Inflammatory macrophage (primary cell): ENCODE measurements around the gene BAG3.

ENCODE experiments used
- DNase-seq, 2 donors: peaks; one replicate each; pipeline ENCODE4 v3.0.0-alpha.2; 2020 to 2022

BAG3 gene

DNA sequence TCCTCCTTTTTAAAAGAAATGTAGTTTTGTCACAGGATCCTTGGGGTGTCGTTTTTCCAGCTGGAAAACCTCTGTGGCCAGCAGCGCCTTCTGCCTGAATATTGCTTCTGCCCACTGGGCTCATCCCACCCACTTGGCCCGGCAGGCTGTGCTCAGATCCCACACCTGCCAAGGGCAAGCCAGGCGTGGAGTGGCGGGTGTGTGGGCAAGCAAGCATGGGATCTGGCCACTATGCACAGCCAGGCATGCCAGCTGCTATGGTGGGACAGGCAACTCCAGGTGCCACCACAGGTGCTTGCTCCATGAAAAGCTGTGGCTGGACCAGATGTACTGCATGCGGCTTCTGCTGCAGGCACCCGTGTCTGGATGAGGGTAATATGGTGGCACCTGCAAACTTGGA lies 43.4 kb downstream of the BAG3 start:
- no peak for DNase-seq

DNA sequence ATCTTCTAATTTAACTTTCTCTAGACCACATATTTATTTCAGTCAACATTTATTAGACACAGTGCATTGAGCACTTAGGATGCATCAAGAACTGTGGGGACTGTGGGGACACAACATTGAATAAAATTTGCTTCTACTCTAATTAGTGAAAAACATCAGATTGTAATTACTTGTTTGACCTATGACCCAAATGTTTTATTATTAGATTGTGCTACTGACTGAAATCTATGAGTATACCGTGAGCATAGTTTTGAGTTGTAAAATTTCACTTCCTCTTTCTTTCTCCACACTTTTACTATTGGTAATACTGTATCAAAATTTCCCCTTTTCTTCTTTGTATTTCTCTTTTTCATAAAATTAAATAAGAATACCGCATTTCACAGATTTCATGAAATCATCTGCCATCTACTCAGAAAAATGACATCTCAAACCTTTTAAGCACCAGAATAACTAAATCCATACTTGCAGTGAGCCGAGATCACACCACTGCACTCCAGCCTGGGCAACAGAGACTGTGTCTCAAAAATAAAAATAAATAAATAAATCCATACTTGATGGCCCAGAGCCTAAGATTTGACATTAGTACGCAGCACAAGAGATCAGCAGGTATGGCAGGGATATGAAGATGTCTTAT lies 49.3 kb downstream of the BAG3 start:
- peak; percentile 23 to 87 for DNase-seq

- DNase-seq, result no peak
Observed at GRCh38 chr10:119701861-119702260, 50.7 kb downstream of the BAG3 start.

GRCh38 chr10:119702583-119702982 lies 51.4 kb downstream of the BAG3 start:
- peak; percentile 63 to 65 for DNase-seq

DNA sequence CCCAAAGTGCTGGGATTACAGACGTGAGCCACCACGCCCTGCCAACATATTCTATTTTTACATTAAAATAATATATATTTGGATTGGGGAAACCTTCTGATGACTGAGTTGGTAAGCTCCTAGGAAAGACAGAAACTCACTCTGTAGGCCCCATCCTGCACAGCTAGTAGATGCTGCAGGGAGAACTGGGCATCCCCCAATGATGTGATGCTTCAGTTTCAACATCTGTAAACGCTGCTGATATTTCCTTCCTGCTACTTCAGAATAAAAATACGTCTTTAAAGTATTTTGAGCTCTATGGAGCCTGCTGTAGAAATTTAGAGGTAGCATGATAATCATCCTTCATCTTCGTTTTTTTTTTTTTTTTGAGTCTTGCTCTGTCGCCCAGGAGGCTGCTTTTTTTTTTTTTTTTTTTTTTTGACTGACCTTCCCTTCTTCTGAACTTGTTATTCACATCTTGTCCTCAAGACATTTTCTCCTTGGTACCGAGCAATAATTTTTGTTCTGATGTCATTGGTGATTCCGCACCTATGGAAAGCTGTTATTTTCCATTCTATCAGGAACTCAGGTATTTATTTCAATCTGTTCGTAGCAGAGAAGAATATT lies 52.8 kb downstream of the BAG3 start:
- peak; percentile 39 to 59 for DNase-seq

DNA sequence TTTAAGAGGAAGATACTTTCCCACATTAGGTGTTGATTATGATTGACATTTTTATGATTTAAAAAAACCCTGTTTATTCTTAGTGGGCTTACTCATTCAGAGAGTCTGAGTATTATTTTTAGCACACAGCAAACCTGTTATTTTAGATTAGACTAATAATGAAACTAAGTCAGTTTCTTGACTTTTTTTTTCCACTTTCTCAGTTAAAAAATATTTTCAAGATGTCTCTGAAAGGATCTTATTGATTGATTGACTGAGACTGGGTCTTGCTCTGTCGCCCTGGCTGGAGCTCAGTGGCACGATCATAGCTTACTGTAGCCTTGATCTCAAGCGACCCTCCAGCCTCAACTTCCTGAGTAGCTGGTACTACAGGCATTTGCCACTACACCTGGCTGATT lies 54.3 kb downstream of the BAG3 start:
- DNase-seq, result no peak

DNA sequence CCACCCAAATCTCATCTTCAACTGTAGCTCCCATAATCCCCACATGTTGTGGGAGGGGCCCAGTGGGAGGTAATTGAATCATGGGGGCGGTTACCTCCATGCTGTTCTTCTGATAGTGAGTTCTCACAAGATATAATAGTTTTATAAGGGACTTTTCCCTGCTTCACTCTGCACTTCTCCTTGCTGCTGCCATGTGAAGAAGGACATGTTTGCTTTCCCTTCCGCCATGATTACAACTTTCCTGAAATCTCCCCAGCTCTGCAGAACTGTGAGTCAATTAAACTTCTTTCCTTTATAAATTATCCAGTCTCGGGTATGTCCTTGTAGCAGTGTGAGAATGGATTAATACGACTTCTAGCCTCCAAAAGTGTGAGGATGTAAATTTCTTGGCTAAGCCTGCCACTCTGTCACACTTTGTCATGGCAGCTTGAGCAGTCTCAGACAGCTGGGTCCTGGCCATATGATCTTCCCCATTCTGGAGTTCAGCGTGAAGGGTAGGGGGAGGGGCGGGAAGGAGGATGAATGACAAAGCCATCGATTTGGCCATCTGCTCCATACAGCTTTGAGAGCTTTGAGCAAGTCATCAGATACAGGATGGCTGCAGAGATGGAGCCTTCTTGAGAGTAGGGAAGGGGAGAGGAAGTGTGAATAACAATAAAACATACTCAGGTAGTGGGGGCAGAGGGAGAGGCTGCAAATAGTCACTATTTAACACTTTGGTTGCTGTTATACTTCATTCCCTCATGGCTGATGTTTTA lies 55.5 kb downstream of the BAG3 start:
- DNase-seq, result no peak

DNA sequence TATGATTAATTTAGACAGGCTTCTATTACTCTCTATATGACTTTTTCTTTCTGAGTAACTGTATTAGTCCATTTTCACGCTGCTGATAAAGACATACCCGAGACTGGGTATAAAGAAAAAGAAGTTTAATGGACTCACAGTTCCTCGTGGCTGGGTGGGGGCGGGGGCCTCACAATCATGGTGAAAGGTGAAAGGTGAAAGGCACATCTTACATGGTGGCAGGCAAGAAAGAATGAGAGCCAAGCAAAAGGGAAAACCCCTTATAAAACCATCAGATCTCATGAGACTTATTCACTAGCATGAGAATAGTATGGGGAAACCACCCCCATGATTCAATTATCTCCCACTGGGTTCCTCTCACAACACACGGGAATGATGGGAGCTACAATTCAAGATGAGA lies 56.2 kb downstream of the BAG3 start:
- DNase-seq, result peak in 1 of 2 donors; percentile 34

- DNase-seq, result peak in 1 of 2 donors; percentile 24
Observed at GRCh38 chr10:119710935-119711334, 59.8 kb downstream of the BAG3 start.

- no peak for DNase-seq
Observed at GRCh38 chr10:119713744-119714483, 62.7 kb downstream of the BAG3 start.

- no peak for DNase-seq
Observed at GRCh38 chr10:119714484-119714816, 63.3 kb downstream of the BAG3 start.

DNA sequence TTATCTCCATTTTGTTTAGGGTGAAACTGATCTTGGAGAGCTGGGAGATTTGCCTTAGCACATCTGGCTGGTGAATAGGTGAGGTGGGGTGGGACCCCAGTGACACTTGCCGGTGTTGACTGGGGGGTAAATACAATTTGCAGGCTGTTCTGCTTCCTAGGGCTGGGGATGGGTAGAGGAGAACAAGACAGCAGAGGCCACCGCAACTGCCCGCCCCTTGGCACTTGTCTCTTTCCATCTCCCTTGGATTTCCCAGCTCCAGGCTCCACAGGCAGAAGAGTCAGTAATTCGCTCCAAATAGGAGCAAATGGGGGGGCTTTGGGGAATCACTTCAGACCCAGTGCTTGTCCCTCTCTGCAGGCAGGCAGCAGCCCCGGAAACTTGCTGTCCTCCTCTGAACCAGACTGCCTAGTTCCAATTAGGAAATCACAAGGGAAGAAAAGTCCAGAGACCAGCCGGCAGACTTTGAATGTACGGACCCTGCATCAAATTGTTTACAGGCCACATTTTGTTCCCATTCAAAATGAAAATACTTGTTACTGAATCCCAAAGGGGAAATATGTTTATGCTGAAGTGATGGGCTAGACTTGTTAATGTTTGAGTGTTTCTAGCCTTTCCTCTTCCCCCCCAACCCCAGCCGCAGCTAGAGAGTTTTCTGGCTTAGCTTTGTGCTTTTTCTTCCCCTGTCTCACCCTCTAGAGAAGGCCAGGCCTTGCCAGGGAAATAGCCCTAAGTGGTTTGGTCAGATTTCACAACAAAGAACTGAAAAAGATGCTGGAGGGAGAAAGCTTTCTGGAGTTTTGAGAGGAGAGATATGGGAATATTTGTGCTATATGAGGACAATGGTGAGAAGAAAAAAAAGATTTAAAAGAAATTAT lies 64.7 kb downstream of the BAG3 start:
- DNase-seq, result no peak

DNA sequence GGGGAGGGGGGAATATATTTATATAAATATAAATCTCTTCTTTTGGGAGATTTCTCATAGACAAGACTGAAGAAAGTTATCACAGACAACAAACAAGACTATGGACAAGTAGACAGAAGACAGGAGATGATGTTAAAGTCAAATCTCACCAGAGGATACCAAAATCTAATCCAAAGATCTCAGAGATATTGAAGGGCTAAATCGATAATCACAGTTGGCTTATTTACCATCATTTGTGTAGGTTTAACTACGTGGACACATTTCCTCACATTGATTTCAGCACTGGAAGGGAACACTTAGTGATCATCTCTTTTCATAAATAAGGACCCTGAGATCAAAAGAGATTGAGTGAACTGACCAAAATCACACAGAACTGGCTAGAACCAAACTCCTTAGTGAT lies 72.0 kb downstream of the BAG3 start:
- no peak for DNase-seq

GRCh38 chr10:119723624-119724023 lies 72.4 kb downstream of the BAG3 start:
- peak; percentile 14 to 47 for DNase-seq

DNA sequence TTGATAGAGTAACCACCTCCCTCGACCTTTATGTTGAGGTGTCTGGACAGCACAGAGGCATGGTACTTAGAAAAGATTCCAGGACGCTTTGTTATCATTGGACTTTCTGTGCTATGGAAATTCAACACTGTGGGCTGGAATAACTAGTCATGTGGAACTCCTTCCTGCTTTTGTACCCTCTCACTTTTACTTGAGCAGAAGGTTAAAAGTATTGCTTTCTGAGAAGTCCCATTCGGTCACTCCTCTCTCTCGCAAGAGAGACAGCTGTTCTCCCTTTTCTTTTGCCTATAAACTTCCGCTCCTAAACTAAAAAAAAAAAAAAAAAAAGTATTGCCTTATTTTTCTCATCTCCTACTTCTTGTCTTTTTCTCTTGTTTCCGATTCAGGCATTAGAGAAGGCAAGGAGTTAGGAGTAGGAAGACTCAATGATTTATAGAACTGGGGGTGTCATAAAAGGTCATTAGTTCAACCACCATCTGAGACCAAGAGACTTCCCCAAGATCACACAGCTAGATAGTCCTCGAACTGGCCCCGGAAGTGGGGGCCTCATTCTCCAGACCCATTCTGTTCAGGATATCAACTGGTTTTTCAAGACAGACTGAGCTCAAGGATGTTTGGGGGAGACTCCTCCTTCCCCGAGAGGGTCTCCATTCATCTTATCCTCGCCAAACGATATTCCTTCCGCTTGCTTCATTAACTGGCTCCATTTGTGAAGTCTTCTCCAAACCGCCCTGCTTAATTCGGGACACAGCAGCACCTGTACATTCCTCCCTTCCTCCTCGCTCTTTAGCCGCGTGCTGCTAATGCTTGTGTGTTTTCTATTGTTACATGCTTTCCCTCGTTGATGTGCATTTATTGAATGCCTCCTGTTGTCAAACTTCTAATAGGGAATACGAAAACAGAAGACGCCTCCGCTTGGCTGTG lies 73.7 kb downstream of the BAG3 start:
- peak; percentile 72 to 76 for DNase-seq

DNA sequence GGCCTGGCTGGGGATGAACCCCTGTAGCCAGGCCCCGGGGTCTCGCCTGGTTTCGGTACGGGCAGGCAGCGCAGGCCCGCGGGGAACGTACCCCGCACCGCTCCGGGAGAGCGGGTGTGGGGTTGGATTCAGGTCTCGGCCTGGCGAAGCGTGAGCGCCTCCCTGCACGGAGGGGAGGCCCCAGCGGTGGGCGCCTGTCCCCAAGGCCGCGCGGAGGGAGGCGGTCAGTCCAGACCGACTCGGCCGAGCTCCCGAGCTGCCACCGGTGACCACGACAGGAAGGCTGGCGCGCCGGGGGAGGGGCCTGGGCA lies 74.3 kb downstream of the BAG3 start:
- no peak for DNase-seq

DNA sequence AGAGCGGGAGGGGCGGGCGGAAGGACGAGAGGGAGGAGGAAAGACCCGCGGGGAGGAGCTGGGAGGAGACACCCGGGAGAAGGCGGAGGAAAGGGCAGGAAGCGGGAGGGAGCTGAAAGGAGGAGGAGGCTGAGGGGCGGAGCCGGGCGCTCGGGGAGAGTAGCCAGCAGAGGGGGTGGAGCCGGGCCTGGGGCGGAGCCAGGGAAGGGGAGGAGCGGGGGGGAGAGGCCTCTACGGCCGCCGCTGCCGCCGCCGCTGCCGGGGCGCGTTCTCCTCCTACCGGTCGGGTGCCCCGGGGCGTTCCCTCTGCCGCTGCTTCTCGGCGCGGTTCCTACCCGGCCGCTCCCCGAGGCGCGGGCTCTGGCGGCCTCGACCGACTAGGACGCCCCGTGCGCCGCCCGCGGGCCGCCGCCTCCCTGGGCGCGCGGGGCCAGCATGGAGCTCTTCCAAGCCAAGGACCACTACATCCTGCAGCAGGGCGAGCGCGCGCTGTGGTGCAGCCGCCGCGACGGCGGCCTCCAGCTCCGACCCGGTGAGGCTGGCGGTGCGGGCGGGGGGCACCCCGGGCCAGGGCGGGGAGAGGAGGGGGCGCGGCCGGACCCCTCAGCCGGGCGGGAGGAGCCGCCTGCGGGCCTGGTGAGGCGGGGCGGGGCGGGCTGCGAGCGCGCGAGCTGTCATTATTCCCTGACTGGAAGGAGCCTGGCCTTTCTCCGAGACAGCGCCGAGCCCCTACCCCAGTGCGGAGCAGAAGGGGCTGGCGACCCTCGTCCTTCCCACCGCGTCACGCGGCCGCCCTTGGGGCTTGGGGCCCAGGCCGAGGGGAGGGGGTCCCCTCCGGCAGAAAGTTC lies 74.9 kb downstream of the BAG3 start, which contains the start of gene INPP5F:
INPP5F (plus strand) TSS at position 223 of the 848 bp plus-strand sequence; CDS start at position 436, 213 bp downstream.
- DNase-seq, result peak; percentile 98

GRCh38 chr10:119726676-119727261 lies 75.6 kb downstream of the BAG3 start:
- no peak for DNase-seq
